GM04504 (cell line): ENCODE data around the gene UCN2.
"Not testable (repeated sequence)": the region's sequence is repeated elsewhere in the genome, so short reads cannot be mapped to it uniquely, and the experiment has no call there.

Experiments
- DNase-seq: peaks from one replicate; pipeline ENCODE4 v3.0.0-alpha.2; 2012; ENCODE audit warnings: low read depth

Gene UCN2

DNA sequence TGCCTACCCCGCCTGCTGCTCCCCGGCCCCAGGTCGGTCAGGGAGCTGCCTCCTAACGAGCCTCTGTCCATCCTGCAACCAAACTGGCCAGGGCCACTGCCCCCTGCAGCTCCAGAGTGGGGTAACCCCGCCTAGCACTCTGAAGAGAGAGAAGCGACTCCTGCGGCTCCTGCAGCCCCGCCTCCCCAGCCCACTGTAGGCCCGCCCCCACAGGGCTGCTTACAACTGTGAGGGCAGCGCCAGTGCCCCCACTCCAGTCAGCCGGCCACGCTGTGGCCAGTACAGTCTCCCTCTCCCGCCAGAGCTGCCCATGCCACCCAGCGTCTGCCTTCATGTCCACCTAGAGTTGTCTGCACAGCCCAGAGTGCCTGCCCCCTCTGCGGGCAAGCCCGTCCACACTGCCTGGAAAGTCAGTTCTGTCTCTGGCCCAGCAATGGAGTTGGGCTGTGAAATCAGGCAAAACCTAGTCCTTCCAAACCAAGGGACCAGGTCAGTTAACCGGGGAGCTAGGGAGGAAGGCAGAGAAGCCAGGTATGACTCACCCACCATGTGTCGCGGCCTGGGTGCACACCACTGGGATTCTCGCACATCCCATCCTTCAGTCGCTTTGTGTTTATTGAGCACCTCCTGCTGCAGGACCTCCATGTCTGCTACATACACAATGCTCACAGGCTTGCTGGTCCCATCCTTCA, 2.4 kb downstream of the UCN2 start:
- DNase-seq, result no peak

- DNase-seq, result no peak
Observed at GRCh38 chr3:48560648-48561018, 2.9 kb downstream of the UCN2 start.

GRCh38 chr3:48558493-48559134, 5.0 kb downstream of the UCN2 start:
- no peak for DNase-seq

DNA sequence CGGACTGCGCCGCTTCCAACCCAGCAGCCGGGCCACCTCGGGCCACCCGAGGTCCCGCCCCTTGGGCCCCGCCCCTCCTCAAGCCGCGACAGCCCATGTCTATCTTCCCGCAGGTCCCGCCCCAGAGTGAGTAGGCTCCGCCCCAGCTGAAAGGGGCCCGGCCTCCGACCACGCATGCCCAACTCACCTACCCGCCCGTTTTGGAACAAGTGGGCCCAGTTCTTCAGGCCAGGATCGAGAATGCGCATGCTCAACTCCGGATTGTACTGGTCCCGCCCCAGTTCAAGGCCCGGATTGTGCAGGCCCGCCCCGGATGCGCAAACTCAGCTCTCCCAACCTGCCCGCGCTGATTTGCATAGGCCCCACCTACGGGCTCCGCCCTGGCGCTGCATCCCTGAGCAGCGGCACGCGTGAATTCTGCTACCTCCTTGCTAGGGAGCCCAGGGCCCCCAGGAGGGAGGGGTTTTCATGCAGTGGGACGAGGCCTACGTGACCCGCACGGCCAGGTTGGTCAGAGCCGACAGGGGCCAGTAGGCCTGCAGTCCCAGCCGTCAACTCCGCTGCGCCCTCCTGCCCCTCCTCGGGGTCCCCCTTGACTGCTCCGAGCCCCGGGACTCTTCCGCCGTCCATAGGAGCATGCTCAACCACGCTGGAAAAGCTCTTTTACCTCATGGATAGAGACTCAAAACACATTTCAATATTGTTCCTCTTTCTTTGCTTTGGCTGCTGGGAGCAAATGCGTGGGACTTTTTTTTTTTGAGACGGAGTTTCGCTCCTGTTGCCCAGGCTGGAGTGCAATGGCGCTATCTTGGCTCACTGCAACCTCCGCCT, 6.6 kb downstream of the UCN2 start, which contains the start of gene PFKFB4:
Gene PFKFB4 (minus strand): TSS at position 8 of the 831 bp plus-strand sequence. CDS start 26 bp downstream, outside the sequence.
- DNase-seq, result peak; percentile 99

DNA sequence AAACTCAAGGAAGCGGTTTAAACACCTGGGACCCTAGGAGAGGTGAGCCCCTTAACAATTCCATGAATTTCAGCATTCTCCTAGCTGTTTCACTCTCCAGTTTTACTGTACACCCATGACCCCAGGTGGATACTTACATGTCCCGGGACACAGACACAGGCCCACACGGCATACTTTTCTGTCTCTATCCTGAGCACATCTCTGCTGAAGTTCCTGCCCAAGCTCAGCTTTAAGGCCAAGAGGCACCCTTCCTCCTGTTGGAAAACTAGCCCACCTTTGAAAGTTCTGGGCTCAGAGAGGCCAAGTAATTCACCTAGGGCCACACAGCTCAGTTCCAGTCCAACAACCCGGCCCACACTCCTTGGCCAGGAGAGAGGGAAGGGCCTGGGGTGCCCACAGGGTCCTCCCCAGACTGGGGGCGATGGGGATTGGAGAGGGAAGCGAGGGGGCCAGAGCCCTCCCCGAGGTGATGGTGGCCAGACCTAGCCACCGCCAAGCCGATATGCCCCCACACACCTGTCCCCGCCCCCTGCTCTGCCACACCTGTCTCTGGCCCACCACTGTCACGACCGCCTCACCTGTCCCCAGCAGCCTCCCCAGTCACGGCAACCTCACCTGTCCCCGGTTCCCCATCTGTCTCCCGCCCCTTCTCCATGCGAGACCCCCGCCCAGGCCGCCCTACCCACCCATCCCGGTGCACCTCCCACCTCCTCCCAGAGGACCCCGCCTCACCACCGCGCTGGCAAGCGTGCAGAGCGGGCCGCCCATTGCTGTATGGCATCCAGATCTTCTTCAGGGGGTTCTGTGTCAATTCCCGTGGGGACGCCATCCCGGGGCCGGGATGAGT, 7.4 kb downstream of the UCN2 start:
- DNase-seq, result no peak

DNA sequence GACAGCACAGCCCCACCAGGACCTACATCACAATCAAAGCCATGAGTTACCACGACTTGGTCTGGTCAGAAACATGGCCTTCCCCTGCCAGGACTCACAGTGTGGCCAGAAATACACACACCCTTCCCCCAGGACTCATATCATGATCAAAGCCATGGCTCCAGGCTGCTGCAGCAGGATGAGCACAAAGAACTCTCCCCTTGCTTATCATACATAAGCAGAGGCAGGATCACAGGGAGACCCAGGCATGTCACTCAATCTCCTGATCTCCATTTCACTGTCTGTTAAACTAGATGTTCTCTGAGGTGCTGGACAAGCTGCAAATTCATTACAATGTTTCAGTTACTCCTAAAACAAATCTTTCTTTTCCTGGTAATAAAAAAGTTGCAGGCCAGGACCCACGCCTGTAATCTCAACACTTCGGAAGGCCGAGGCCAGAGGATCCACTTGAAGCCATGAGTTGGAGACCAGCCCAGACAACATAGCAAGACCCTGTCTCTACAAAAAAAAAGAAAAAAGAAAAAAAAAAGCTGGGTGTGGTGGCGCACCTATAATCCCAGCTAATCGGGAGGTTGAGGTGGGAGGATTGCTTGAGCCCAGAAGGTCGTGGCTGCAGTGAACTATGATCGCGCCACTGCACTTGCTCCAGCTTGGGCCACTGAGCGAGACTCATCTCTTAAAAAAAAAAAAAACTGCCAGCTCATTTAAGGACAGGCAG, 8.2 kb downstream of the UCN2 start:
- no peak for DNase-seq

DNA sequence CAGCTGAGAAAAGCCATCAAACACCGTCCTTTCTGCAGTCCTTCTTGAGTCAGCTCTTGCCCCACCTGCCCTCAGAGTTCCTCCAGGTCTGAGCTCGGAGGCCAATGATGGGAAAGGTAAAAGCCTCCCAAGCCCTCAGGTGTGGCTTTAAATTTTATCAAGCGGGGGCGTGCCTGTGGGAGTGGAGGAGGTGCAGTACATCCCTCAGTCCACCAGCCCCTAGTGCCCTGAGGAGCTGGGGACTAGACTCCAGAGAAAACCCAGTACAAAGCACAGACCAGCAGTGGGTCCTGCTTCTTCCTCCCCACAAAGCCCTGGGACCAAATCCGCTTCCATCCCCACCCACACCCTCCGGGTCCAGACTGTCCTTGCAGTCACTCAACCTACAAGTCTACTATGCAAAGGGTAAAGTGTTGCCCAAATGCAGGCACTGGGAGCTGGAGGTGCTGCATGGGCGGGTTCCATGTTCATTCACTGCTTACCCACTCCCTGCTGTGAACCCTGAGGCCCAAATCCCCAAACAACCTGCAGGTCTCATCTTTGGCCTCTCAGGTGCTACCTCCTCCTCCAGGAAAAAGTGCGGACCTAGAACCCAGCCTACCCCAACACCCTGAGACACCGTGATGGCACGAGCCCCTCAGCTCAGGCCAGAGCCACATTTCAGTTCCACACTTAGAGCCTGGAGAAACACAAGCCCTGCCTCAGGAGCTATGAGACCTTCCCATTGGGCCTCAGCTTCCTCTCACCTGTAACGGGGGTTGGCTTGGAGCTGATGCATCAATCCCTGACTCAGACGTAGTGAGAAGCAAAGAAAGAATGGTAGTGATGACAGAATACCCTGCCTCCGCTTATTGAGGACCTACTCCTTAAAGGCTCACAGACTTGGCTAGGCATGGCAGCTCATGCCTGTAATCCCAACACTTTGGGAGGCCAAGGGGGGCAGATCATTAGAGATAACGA, 9.4 kb downstream of the UCN2 start:
- DNase-seq, result no peak

DNA sequence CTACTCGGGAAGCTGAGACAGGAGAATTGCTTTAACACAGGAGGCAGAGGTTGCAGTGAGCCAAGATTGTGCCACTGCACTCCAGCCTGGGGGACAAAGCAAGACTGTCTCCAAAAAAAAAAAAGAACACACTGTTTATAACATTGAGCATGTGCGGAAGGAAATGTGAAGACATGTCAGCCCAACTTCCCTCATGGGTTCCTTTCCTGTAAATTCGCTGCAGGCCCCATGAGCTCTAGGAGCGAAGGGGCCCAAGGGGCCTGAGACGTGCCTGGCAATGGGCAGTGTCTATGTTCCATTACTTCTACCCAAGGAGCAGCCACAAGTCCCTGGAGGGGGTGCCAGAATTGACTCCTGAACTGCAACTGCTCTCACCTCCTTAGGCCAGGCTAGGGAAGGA, 10.2 kb downstream of the UCN2 start:
- no peak for DNase-seq

- DNase-seq, result no peak
Observed at GRCh38 chr3:48552111-48552951, 11.2 kb downstream of the UCN2 start.

DNA sequence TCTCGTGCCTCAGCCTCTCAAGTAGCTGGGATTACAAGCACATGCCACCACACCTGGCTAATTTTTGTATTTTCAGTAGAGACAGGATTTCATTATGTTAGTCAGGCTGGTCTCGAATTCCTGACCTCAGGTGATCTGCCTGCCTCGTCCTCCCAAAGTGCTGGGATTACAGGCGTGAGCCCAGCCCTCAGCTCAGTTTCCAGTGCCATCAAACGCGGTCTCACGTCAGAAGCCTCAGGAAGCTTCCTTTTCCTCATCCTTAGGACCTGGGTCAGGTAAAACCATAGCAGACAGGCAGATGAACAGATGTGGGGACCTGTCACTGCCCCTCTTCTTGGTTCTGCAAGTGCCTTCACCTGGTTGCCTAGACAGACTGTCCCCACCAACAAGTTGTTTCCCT, 11.9 kb downstream of the UCN2 start:
- not testable (repeated sequence) for DNase-seq

DNA sequence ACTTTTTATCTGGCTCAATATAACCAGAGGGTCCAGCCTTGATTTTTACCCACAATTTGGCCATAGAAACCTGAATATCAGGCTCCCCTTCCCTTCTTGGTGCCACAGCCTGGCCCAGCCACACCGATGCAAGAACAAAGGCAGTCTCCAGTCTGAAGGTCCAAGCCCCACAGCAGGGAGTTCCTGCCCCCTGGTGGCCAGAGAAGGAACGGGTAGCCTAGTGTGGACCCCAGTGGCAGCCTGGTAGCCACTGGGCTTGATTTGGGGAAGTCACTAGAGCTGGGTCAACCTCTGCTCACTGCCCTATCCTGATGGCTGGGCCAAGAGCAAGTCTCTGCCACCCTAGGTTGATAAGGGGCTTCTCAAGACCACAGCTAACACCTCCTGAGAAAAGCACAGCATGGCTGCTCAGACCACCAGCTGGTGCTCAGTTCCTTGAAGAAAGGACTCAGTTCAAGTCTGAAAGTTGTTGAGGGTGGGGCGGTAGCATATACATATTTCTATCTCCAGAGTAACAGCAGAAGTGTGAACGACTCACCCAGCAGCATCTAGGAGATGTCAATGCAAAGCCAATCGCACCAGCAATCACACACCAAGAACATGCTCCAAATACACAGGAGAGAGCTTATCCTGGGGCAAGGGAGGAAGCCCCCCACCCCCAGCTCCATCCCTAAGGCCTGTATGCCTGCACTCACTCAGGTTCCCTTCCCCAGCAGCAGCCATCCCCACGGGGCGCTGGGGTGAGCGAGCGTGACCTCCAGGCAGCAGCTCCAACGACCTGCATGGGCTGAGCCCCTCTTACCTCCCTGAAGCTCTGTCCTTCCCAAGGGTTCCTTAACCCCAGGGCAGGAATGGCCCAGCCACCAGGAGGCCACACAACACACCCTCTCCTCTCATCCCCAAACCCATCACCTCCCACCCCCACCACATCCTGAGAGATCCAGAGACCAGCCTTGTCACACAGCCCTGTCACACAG, 14.6 kb downstream of the UCN2 start:
- DNase-seq, result peak; percentile 55

DNA sequence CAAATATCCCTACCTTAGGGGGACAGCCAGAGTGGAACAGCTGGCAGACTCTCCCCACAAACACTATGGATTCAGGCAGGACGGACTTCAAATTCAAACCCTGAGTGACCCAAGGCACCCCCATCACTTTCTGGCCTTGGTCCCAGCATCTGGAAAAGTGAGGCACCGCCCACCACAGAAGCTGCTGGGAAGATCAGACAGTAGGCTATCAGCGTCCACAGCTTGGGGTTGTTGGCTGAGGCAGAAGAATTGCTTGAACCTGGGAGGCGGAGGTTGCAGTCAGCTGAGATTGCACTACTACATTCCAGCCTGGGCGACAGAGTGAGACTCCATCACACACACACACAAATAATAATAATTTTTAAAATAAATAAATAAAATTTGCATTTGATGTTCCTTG, 15.5 kb downstream of the UCN2 start:
- no peak for DNase-seq

DNA sequence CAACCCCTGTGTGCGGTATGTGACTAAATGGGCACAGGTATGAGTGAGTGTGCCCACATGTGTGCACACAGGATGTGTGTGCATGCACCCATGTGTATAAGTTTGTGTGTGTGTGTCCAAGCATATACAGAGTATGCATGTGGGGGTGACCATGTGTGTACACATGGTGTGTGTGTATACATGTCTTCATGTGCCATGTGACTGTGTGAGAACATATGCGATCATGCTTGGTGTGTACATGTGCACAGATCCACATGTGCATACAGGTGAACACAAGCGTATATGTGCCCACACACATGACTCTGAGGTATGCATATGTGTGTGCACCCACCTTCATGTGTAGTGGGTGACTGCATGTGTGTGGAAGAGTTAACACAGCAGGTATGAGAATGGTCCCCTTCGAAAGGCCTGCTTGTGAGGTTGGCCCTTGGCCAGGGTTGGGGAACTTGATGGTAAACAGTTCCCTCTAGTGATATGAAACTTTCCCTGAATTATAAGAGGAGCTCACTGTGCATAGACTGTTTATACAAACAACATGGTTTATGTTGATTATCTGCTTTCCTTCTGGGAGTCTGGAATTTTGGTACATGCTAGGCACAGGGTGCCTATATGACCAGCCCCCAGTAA, 17.3 kb downstream of the UCN2 start:
- DNase-seq, result no peak

DNA sequence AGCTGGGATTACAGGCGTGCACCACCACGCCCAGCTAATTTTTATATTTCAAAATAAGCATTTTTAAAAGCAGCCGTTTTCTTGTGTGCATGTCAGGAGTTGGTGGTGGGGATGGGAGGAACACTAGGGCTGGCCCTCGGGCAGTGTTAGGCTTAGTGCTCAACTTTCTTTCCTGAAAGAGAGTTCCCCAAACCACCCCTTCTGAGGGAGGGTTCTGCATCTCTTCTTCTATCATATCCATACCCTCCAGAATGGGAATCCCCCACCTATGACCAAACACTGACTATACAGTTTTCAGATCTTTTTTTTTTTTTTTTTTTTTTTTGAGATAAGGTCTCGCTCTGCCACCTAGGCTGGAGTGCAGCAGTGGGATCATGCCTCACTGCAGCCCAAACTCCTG, 19.4 kb downstream of the UCN2 start:
- DNase-seq, result no peak

GRCh38 chr3:48543271-48543866, 20.2 kb downstream of the UCN2 start:
- no peak for DNase-seq

GRCh38 chr3:48538451-48538850, 25.1 kb downstream of the UCN2 start:
- DNase-seq, result no peak

GRCh38 chr3:48536785-48537184, 26.8 kb downstream of the UCN2 start:
- DNase-seq, result no peak
